WERI-Rb-1 (cell line): ENCODE data around the gene ASCL5.

Experiments
- DNase-seq: peaks from one replicate; pipeline ENCODE4 v3.0.0-alpha.2; 2020
- H3K27ac ChIP-seq: fragments of 250-450 bp; sonication (Bioruptor Pico); 2 replicates; pipeline ENCODE4 v1.5.1; 2020; ENCODE audit warnings: mild to moderate bottlenecking, moderate library complexity
- H3K27me3 ChIP-seq: fragments of 250-450 bp; sonication (Bioruptor Pico); 2 replicates; pipeline ENCODE4 v1.5.1; 2021; ENCODE audit warnings: mild to moderate bottlenecking, low read depth, moderate library complexity; ENCODE audit not compliant: insufficient read depth, severe bottlenecking
- H3K36me3 ChIP-seq: fragments of 250-450 bp; sonication (Bioruptor Pico); 2 replicates; pipeline ENCODE4 v1.5.1; 2020; ENCODE audit warnings: mild to moderate bottlenecking, moderate library complexity
- H3K4me3 ChIP-seq: 2 replicates; pipeline ENCODE4 v1.5.1; 2011; ENCODE audit warnings: low read depth, mild to moderate bottlenecking, control low read depth, low read length
- H3K9me3 ChIP-seq: fragments of 250-450 bp; sonication (Bioruptor Pico); 2 replicates; pipeline ENCODE4 v1.5.1; 2021; ENCODE audit warnings: mild to moderate bottlenecking, moderate library complexity; ENCODE audit not compliant: severe bottlenecking
- TF ChIP-seq, protein P1 (sequence below): IDR thresholded peaks from 2 replicates; pipeline ENCODE4 v1.5.1; 2011; ENCODE audit warnings: low read depth, mild to moderate bottlenecking, control low read depth, inconsistent platforms, low read length

Gene ASCL5

DNA sequence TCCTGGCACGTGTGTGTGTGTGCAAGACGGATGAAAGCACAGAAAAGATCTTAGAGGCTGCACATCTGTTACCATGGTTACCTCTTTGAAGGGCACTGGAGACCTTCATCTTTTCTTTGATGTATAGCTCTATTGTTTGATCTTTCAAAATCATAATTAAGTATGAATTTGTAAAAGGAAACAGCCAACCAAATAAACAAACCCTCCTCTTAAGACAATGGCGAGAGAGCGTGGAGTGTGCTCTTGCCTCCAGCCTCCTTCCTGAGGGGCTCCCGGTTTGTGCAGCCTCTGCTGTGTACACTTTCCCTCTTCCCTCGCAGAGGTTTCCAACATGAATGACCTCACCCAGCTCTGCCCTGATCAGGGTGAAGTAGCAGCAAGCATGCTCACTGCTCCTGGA, 42.7 kb downstream of the ASCL5 start:
- no peak overlapping the region for H3K27ac ChIP-seq
- H3K4me3 ChIP-seq: no peak overlapping the region
- no peaks in the 10 kb centered on the region for H3K36me3 ChIP-seq
- no peaks in the 10 kb centered on the region for H3K9me3 ChIP-seq
- no peak for DNase-seq
- H3K27me3 ChIP-seq: no peaks in the 10 kb centered on the region
- TF ChIP-seq, protein P1, sequence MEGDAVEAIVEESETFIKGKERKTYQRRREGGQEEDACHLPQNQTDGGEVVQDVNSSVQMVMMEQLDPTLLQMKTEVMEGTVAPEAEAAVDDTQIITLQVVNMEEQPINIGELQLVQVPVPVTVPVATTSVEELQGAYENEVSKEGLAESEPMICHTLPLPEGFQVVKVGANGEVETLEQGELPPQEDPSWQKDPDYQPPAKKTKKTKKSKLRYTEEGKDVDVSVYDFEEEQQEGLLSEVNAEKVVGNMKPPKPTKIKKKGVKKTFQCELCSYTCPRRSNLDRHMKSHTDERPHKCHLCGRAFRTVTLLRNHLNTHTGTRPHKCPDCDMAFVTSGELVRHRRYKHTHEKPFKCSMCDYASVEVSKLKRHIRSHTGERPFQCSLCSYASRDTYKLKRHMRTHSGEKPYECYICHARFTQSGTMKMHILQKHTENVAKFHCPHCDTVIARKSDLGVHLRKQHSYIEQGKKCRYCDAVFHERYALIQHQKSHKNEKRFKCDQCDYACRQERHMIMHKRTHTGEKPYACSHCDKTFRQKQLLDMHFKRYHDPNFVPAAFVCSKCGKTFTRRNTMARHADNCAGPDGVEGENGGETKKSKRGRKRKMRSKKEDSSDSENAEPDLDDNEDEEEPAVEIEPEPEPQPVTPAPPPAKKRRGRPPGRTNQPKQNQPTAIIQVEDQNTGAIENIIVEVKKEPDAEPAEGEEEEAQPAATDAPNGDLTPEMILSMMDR: no peak

DNA sequence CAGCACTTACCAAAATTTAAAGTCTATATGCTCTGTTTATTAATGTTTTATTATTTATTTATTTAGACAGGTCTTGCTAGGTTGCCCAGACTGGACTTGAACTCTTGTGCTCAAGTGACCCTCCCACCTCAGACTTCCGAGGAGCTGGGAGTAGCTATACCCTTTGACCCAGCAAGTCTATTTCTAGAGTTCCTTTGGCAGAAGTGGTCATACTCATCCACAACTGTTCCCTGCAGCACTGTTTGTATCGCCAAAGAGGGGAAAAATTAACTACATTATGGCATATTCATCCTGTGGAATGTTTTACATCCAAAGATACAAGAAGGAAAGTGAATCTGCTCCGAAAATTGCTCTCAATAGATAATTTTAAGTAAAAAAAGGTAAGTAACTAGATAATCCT, 43.2 kb downstream of the ASCL5 start:
- H3K36me3 ChIP-seq: no peaks in the 10 kb centered on the region
- H3K4me3 ChIP-seq: no peak overlapping the region
- DNase-seq: no peak
- H3K9me3 ChIP-seq: no peaks in the 10 kb centered on the region
- H3K27ac ChIP-seq: no peak overlapping the region
- TF ChIP-seq, protein P1: no peak
- no peaks in the 10 kb centered on the region for H3K27me3 ChIP-seq

DNA sequence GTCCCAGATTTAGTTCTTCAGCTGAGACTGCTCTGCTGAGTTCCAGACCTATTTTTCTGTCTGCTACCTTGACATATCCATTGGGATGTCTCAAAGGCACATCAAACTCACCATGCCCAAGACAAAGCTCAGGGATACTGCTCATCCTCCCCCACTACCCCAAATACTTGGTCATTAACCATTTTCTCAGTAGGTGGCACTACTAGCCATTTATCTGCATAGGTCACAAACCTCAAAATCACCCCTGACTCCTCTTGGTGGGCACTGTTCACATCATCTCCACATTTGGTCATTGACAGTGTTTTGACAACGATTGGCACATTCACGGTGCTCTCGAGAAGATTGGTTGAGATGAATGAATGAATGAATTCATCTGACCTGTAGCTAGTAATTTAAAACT, 46.8 kb downstream of the ASCL5 start:
- Histone ChIP-seq H3K4me3 (no peak overlapping the region), H3K27me3 (no peaks in the 10 kb centered on the region), H3K36me3 (no peaks in the 10 kb centered on the region), H3K9me3 (no peaks in the 10 kb centered on the region), H3K27ac (no peak overlapping the region)
- TF ChIP-seq, protein P1: peak; percentile 55
- DNase-seq: peak; percentile 18

DNA sequence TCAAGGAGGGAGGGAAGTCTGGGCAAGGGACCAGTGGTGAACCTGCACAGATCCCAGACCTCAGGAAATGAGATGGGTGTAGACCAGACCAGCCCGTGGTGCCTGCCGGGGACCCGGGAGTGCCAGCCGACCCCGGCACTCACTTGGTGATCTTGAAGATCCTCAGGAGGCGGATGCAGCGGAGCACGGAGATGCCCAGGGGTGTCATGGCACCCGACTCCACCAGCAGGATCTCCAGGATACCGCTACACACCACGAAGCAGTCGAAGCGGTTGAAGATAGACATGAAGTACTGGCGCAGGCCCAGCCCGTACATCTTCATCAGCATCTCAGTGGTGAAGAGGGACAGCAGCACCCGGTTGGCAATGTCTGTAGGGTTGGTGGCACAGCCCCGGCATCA, 49.2 kb downstream of the ASCL5 start:
- H3K27ac ChIP-seq: no peak overlapping the region
- peak; percentile 29 for DNase-seq
- H3K9me3 ChIP-seq: no peaks in the 10 kb centered on the region
- no peaks in the 10 kb centered on the region for H3K27me3 ChIP-seq
- H3K4me3 ChIP-seq: no peak overlapping the region
- TF ChIP-seq, protein P1: no peak
- no peaks in the 10 kb centered on the region for H3K36me3 ChIP-seq

DNA sequence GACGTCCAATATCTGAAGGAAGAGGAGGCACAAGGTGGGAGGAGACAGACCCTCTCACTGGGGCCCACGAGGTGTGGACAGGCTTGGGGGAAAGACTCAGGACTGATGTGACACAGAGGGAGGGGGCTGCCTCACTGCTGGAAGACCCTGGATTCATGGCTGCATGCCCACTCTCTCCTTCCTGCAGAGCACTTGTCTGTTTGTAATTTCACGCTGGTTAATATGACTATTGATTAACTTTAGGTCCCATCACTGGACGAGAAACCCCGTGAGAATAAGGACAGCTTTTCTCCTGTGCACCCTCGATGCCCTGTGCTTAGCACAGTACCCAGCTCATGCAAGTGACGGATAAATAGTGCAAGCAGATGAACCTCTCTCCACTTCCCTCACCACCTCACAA, 49.9 kb downstream of the ASCL5 start:
- no peaks in the 10 kb centered on the region for H3K27me3 ChIP-seq
- no peaks in the 10 kb centered on the region for H3K36me3 ChIP-seq
- no peak overlapping the region for H3K27ac ChIP-seq
- no peaks in the 10 kb centered on the region for H3K9me3 ChIP-seq
- TF ChIP-seq, protein P1: no peak
- DNase-seq: no peak
- H3K4me3 ChIP-seq: no peak overlapping the region

DNA sequence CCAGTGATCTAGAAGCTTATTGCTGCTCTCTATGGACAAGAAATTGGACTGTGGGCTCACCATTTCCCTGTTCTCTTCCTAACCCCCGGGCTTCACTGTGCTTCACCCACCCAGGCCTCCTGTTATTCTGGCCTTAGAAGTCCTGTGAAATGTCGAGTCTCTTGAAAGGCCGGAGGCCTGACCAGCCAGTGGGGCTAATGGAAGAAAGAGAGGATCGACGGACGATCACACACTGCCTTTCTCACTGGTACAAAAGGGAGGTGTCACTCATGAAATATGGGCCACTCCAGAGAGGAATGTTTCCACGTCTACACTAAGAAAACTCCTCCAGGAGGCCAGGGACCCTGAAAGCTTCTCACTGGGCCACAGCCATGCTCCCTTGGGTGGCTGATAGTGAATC, 50.9 kb downstream of the ASCL5 start:
- TF ChIP-seq, protein P1: no peak
- H3K36me3 ChIP-seq: no peaks in the 10 kb centered on the region
- DNase-seq: no peak
- no peaks in the 10 kb centered on the region for H3K27me3 ChIP-seq
- no peak overlapping the region for H3K4me3 ChIP-seq
- no peak overlapping the region for H3K27ac ChIP-seq
- no peaks in the 10 kb centered on the region for H3K9me3 ChIP-seq
